ENCODE measurements around the gene MZT2A.
"Not testable (repeated sequence)": the region's sequence is repeated elsewhere in the genome, so short reads cannot be mapped to it uniquely, and the experiment has no call there.

The MZT2A gene, protein sequence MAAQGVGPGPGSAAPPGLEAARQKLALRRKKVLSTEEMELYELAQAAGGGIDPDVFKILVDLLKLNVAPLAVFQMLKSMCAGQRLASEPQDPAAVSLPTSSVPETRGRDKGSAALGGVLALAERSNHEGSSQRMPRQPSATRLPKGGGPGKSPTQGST

DNA sequence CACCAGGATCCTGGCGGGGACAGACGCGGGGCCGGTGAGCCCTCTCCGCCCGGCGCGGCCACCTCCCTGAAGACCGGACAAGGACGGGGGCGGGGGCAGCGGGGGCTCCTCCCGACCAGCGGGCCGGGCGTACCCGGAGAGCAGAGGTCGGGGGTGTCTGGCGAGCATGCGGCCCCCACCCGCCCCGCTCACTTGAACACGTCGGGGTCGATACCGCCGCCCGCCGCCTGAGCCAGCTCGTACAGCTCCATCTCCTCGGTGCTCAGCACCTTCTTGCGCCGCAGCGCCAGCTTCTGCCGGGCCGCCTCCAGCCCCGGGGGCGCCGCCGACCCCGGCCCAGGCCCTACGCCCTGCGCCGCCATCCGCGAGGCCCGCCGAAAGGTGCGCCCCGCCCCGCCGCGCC is at the start of gene MZT2A:
MZT2A (minus strand) TSS at position 383 of the 403 bp plus-strand sequence; CDS start at position 362, 21 bp downstream.
- not testable (repeated sequence) for DNase-seq (ENCODE audit: low spot score)

DNA sequence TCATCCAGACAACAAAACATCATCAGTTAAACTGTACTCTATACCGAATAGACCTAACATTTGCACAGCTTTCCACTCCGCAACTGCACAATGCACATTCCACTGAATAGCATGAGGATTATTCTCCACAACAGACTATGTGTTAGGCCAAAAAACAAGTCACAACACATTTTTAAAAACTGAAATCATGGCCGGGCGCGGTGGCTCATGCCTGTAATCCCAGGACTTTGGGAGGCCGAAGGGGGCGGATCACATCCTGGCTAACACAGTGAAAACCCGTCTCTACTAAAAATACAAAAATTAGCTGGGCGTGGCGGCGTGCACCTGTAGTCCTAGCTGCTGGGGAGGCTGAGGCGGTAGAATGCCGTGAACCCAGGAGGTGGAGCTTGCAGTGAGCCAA is 46.7 kb upstream of the MZT2A start:
- DNase-seq (ENCODE audit: low spot score), result not testable (repeated sequence)

DNA sequence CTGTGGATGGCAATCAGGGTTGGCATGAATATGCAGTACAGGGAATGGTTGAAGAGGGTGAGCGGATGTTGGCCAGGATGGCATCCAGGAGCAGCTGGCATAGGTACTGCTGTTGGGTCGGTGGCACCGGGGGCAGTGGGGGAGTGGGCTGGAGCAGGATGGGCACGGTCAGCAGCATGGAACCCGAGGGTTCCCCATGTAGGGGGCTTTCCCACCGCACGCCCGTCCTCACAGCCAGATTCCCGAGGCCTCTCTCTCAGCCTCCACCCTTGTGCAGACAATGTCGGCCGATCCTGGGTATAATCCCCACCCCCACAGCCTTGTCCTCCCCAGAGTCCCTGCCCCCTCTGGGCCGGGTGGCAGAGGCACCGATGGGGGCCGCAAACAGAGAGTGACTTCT is 44.6 kb upstream of the MZT2A start:
- not testable (repeated sequence) for DNase-seq (ENCODE audit: low spot score)

DNA sequence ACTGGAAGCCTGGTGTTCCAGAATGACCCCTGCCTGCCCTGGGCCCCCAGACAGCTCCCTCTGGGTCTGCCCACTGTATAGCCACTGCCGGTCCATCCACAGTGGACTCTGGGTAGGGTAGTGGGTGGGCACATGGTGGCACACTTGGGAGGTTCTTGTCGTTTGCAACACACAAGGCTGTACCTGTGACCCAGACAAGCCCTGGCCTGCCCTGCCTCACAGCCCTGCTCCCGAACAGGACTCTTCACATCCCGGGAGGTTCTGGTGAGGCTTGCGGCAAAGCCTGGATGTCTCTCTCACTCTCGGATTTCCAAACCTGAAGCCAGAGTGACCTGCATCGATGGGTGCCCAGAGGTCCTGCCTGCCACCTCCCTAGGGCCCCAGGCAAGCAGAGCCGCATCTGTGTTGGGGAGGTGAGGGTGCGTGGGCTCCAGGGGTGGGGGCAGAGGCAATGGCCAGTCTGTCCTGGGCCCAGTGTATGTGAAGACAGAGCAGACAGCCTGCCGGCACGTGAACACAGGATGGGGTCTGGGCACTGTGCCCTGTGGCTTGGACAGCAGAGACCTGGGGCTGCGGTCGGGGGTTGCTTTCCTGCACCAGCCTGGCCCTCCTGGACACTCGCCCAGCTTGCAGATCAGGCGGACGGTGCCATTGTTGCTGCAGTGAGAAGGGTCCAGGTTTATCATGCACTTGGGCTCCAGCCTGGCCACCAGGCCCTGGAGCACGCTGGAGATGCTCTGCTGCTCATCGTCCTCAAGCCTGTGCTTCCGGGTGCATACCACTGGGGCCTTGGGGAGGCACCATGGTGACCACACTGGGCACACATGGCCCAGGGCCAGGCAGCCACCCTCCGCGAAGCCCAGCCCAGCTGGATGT is 44.0 kb upstream of the MZT2A start:
- DNase-seq (ENCODE audit: low spot score), result not testable (repeated sequence)

DNA sequence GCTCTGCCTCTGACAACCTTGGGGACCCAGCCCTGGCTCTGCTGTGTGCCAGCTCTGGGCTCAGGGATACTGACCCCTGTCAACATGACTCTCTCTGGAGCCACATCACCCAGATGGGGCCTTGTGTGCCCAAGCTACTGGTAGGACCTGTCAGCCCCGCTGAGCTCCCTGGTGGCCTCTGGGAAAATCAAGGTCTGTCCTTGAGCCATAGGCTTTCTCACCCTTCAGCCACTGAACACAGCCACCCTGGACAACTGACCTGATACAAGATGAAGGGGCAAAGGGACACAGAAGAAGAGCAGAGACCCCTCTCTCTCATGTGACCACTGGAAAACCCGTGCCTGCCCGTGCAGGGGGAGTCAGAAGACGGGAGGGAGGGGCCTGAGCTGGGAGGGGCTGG is 43.3 kb upstream of the MZT2A start:
- no peak for DNase-seq (ENCODE audit: low spot score)

DNA sequence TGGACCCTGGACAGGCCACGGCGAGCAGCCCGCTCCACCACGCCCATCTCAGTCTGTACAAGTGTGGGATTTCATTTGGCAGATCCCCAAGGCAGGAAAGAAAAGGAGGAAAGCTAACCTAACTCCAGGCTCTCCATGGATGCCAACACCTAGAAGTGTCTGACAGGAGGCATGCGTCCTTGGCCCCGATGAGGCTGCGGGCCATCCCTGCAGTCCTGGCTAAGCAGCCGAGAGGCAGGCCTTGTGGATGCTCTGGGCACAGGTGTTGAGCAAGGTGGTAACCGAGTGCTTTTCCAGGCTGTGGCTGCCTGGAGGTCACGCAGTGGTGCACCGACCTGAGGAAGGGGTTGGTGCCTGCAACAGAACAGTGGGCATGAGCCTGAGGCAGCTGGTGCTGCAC is 42.8 kb upstream of the MZT2A start:
- DNase-seq (ENCODE audit: low spot score), result not testable (repeated sequence)

DNA sequence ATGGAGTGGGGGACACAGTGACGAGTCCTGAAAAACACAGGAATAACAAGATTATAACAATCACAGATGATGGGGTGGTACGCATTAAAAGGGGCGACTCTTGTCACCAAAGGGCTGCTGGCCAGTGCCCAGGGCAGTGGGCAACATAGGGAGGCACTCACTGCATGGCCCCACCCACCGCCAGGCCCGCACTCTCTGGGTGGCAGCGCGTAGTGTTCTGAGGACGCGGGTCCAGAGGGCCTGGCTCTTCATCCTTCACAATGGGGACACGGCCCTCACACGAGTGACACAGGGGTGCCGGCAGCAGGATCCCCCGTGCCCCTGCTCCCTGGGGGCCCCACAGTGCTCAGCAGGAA is 42.1 kb upstream of the MZT2A start:
- not testable (repeated sequence) for DNase-seq (ENCODE audit: low spot score)

GRCh38 chr2:131533609-131534316 is 41.6 kb upstream of the MZT2A start:
- DNase-seq (ENCODE audit: low spot score), result not testable (repeated sequence)

DNA sequence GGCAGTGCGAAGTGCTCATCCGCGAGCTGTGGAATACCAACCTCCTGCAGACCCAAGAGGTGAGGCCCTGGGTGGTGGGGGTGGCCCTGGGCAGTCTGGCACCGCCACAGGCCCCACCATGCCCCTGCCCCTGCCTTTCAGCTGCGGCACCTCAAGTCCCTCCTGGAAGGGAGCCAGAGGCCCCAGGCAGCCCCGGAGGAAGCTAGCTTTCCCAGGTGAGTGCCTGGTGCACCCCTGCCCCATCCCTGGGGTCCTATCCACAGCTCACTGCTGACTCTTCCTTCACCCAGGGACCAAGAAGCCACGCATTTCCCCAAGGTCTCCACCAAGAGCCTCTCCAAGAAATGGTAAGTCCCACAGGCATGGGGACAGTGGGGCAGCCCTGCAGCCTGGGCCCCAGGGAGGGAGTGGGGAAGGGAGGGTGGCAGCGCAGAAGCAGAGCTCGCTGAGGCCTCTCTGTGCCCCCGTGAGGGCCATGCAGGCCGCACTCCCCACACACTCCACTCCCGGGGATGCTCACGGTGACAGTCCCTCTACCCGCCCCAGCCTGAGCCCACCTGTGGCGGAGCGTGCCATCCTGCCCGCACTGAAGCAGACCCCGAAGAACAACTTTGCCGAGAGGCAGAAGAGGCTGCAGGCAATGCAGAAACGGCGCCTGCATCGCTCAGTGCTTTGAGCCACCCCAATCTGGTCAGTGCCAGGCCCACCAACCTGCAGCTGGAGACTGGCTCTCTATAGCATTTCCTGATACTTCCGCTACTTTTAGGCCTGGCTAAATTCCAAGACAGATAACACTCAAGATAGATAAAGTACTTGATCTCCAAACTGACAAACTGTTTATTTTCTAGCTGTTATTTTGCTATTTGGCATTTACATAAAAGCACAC is 40.8 kb upstream of the MZT2A start:
- not testable (repeated sequence) for DNase-seq (ENCODE audit: low spot score)

DNA sequence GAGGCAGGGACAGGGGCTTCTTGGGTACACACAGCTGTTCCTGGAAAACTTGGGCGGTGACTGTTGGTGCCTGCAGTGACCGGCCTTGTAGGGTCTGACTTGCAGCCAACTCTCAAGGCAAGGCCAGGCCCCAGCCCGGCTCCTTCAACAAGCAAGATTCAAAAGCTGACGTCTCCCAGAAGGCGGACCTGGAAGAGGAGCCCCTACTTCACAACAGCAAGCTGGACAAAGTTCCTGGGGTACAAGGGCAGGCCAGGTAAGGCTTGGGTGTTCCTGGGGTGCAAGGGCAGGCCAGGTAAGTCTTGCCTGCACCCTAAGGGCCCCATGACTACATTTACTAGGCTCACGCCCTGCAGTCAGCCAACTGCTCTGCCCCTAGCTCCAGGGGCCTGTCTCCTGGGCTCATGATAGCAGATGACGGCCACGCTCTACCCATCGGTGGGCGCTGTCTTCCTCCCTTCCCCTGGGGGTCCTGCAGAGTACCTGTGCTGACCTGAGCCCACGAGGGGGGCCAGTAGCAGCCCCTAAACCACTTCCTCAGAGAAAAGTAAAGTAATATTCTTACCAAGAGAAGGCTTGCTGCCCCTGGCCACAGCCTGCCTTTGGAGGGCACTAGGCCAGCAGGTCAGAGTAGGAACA is 39.5 kb upstream of the MZT2A start:
- DNase-seq (ENCODE audit: low spot score), result not testable (repeated sequence)

GRCh38 chr2:131530626-131531344 is 38.6 kb upstream of the MZT2A start:
- DNase-seq (ENCODE audit: low spot score), result not testable (repeated sequence)

DNA sequence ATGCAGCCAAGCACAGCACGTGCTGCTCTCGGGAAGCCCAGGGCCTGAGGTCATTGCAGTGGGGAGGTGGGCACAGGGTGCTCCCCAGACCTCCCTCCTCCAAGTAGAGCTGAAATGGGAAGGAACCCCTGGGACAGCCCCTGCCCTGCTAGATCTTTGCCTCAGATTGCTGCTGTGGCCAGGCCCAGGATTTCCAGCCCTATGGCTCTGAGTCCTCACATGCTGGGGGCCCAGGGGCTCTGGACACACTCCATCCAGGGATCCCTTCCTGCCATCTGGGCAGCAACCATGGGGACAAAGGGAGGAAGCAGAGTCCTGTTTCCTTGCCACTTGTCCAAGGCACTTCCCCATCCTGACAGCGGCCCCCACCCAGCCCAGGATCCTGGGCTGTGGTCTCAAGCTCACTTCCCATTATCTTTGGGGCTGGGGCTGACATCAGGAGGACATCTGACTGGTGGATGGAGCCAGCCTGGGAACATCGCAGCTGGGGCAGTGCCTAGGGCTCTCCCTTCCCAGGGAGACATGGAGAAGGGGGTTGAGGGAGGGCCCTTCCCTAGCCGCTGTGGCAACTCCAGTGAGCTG is 37.8 kb upstream of the MZT2A start:
- not testable (repeated sequence) for DNase-seq (ENCODE audit: low spot score)

GRCh38 chr2:131528981-131529863 is 37.0 kb upstream of the MZT2A start:
- not testable (repeated sequence) for DNase-seq (ENCODE audit: low spot score)

GRCh38 chr2:131527131-131528001 is 35.2 kb upstream of the MZT2A start, which contains the start of gene CCDC74A:
CCDC74A (plus strand) TSS chr2:131527888; CDS start chr2:131527971, 83 bp downstream.
- DNase-seq (ENCODE audit: low spot score), result peak; percentile 11

GRCh38 chr2:131525256-131525655 is 33.1 kb upstream of the MZT2A start:
- DNase-seq (ENCODE audit: low spot score), result not testable (repeated sequence)

GRCh38 chr2:131521961-131522781 is 30.0 kb upstream of the MZT2A start:
- no peak for DNase-seq (ENCODE audit: low spot score)

DNA sequence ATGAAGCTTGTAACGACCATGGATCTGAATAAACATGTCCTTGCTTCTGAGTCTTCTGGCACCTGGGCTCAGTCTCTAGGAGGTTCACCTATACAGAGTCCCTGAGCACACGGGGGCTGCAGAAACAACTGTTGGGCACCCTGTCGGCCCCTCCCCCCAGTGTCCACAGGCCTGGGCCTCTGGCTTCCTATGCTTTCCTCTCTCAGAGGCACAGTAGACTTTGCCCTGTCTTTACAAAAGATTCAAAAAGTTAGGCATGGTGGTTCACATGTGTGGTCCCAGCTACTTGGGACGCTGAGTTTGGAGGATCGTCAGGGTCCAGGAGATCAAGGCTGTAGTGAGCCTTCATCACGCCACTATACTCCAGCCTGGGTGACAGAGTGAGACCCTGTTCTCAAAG is 29.3 kb upstream of the MZT2A start:
- not testable (repeated sequence) for DNase-seq (ENCODE audit: low spot score)

All from pons (tissue), 1 donor.